Stromal cell of bone marrow (primary cell): ENCODE measurements around the gene ATP13A2.
"Not testable (repeated sequence)": the region's sequence is repeated elsewhere in the genome, so short reads cannot be mapped to it uniquely, and the experiment has no call there.

ENCODE experiments used
- DNase-seq: peaks from one replicate; pipeline ENCODE4 v3.0.0-alpha.2; 2012; ENCODE audit warnings: low read depth

ATP13A2 gene

DNA sequence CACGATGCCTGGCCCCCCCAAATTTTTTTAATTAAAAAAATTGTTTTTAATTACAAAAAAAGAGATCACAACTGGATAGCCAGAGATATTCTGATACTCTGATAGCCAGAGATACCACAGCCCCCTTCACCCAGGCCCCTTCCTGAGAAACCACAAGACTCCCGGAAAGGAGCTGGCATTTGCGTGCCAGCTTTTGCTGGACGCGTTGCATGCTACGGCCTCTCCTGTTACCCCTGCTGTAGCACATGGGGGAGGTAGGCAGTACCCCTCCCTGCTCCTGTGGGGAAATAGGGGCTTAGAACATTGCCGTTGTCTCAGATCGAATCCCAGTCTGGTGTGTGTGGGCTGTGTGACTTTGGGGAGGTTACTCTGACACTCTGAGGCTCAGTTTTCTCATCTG, 54.0 kb downstream of the ATP13A2 start:
- no peak for DNase-seq

DNA sequence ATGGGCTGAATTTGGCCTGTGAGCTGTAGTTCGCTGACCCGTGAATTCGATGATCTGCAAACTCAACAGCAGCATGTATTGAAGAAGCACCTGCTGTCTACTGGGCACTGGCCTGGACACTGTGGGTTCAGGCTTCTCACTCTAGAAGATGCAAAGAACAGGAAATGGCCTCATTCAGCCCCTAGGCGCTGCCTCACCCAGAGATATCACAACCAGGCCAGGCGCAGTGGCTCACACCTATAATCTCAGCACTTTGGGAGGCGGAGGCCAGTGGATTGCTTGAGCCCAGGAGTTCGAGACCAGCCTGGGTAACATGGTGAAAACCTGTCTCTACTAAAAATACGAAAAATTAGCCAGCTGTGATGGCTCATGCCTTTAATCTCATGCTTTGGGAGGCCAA, 55.0 kb downstream of the ATP13A2 start:
- DNase-seq, result no peak

DNA sequence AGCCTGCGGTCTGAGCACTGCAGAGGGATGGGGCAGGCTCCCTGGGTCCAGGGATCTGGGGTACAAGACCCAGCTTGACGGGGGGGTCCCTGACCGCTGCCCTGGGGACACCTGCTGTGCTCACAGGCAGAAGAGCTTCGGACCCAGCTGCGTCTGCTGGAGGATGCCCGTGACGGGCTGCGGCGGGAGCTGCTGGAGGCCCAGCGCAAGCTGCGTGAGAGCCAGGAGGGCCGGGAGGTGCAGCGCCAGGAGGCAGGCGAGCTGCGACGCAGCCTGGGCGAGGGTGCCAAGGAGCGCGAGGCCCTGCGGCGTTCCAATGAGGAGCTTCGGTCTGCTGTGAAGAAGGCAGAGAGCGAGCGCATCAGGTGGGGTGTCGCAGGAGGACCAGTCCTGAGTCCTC, 56.5 kb downstream of the ATP13A2 start:
- DNase-seq, result no peak

DNA sequence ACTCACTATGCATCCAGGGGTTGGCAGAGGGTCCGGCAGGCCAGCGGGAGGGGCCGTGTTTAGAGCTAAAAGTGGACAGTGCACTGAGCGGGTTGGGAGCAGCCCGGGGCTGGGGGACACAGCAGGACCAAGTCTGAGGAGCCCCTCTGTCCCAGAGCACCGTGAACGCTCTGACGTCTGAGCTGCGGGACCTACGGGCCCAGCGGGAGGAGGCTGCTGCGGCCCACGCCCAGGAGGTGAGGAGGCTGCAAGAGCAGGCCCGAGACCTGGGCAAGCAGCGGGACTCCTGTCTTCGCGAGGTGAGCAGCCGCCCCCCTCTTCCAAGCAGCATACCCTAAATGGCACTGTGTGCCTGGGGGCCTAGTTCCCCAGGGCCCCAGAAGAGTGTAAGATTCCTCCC, 57.1 kb downstream of the ATP13A2 start:
- DNase-seq, result no peak

DNA sequence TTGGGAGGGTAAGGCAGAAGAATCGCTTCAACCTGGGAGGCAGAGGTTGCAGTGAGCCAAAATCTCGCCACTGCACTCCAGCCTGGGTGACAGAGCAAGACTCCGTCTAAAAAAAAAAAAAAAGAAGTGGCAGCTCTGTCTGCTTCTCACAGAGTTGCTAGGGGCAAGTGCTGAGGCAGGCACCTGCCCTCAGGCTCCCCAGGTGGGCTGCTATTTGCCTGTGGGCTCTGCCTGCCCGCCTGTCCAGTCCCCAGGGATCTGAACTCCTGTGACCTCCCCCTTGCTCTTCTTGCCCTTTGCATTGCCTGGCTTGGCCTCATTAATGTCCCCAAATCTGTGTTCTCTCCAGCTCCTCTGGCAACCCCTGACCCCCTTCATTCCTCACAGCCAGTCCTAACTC, 59.4 kb downstream of the ATP13A2 start:
- DNase-seq, result not testable (repeated sequence)

DNA sequence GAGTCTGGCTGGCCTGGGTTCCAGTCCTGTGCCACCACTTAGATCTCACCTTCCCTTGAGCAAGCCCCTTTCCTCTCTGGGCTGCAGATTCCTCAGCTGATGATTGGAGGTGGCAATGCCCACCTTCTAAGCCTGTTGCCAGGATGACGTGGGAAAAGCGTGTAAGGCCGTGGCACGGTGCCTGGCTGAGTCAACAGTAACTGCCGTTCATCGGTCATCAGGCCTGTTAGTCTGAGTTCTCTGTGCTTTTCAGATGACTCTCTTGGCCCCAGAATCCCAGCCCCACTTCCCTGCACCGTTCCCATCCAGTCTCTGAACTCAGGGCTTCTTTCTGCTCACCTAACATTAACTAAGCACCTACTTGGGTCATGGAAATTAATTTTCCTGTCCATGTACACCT, 62.7 kb downstream of the ATP13A2 start:
- DNase-seq, result peak; percentile 40

DNA sequence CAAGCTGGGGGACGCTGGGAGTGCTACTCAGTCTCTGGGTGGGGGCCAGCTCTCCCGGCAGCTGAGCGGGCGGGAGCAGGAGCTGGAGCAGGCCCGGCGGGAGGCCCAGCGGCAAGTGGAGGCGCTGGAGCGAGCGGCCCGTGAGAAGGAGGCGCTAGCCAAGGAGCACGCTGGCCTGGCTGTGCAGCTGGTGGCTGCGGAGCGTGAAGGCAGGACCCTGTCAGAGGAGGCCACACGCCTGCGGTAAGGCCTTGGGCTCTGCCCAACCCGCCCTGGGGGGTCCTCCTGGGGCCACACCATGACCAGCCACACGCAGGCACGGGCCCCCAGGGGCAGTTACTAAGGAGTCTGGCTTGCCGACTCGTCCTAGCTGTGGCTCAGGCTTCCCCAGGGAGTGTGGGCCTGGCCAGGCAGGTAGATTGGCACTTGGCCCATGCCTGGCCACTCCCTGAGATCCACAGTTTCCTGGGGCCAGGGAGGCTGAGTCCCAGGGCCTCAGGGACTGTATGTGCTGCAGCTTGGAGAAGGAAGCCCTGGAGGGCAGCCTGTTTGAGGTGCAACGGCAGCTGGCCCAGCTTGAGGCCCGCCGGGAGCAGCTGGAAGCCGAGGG, 63.3 kb downstream of the ATP13A2 start:
- not testable (repeated sequence) for DNase-seq

DNA sequence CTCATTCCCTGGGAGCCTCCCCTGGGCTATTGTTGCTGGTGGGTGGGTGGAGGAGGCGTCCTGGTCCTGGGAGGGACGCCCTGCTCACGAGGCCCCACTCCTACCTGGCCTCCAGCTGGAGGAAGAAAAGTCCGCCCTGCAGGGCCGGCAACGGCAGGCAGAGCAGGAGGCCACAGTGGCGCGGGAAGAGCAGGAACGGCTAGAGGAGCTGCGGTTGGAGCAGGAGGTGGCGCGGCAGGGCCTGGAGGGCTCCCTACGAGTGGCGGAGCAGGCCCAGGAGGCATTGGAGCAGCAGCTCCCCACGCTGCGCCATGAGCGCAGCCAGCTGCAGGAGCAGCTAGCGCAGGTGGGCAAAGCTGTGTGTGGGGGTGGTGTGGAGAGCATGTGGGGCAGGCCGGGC, 65.1 kb downstream of the ATP13A2 start:
- DNase-seq, result no peak

DNA sequence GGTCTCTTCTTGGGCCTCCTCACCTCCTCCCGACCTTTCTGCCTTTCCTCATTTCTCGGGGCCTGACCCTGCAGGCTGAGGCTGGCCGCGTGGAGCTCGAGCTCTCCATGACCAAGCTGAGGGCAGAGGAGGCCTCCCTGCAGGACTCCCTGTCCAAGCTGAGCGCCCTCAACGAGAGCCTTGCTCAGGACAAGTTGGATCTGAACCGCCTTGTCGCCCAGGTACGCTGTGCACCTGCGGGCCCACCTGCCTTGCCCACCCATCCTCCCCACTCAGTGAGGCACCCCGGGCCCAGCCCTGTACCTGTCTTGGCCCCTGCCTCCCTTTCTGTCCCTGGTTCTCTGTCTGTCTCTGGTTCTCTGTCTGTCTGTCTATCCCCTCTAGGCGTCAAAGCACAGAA, 65.5 kb downstream of the ATP13A2 start:
- not testable (repeated sequence) for DNase-seq

DNA sequence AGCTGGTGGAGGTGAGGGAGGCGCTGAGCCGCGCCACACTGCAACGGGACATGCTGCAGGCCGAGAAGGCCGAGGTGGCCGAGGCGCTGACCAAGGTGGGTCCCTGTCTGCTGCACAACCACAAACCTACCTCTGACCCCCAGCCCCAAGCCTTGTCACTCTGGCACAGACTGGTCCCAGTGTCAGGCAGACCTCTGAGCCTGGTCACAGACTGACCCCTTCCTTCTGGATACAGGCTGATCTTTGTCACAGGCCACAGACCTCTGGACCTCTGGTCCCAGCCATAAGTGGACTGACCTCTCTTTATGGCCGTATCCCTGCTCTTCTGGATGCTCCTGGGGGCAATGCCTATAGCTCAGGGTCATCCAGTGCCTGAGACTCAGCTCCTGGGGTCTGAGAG, 66.2 kb downstream of the ATP13A2 start:
- DNase-seq, result not testable (repeated sequence)

DNA sequence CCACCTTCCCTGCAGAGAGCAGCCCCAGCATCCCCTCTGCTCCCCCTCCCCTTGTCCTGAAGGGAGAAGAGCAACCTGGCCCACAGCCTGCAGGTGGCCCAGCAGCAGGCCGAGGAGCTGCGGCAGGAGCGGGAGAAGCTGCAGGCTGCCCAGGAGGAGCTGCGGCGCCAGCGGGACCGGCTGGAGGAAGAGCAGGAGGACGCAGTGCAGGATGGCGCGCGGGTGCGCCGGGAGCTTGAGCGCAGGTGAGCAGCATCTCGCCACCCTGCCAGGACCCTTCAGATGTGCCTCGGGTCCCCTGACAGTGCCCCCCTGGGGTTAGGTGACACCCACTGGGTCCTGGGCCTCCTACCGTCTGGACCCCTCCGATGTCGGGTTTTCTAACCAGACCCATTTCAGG, 67.7 kb downstream of the ATP13A2 start:
- DNase-seq, result no peak

DNA sequence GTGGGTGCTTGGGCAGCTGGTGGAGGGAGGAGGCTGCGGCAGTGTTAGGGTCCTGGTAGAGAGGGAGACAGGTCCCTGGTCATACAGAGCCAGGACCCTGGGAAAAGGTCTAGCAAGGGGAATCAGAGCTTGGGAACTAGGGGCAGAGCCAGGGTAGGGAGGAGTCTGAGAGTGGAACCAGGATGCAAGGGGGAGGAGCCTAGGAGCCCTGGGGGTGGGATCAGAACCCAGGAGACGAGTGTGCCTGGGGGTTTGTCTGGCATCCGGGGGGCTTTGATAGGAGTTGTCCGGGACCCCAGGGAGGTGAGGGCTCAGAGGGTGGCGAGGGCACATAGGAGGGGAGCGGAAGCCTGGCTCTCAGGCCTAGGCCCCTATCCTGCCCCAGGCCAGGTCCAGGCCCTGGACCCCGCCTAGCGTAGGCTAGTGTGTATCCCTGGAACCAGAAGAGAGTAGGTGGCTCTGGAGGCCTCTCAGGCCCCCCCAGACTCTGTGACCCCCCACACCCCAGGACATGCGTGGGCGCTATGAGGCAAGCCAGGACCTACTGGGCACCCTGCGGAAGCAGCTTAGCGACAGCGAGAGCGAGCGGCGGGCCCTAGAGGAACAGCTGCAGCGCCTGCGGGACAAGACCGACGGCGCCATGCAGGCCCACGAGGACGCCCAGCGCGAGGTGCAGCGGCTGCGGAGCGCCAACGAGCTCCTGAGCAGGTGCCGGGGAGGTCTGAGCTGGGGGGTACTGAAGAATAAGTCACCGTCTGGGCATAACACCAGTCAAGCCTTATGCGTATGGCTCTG, 72.1 kb downstream of the ATP13A2 start:
- not testable (repeated sequence) for DNase-seq

DNA sequence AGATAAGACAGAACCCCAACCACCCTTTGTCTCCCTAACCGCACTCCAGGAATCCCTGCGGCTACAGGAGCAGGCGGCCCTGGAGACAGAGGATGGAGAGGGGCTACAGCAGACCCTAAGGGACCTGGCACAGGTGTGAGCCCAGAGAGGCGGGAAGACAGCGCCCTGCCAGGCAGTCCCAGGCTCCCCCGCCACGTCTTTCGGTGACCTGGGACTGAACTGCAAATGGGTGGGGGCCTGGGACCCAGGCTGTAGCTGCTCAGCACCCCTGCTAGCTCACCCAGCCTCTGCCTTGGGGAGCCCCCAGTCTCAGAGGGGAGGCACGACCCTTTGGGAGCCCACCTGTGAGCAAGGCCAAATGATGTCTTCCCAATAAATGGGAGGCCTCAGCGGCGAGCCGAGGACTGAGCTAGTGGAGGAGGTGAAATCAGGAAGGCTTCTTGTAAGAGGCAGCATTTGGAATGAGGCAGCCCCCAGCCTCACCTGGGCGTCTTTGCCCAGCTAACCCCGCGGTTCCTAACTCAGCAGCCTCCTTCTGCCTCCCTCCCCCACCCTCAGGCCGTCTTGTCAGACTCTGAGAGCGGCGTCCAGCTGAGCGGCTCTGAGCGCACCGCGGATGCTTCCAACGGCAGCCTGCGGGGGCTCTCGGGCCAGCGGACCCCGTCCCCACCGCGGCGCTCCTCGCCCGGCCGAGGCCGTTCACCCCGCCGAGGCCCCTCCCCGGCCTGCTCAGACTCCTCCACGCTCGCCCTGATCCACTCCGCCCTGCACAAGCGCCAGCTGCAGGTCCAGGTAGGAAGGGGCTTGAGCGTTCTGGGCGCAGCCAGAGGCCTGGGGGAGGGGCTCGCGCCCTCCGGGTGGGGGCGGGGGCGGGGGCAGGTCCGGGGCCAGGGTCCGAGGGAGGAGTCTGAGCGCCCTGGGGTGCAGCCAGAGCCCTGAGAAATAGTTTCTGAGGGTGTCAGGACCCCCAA, 73.1 kb downstream of the ATP13A2 start:
- no peak for DNase-seq

DNA sequence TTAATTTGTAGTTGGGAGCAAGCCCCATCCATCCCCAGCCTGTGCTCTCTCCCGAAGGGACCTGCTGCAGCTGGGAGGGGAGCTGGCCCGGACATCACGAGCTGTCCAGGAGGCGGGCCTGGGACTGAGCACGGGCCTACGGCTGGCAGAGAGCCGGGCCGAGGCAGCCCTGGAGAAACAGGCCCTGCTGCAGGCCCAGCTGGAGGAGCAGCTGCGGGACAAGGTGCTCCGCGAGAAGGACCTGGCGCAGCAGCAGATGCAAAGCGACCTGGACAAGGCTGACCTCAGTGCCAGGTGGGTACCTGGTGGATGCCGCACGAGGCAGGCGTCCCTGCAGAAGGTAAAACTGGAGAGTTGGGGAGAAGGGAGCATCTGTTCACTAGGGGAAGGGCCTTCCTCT, 75.1 kb downstream of the ATP13A2 start:
- not testable (repeated sequence) for DNase-seq
